ENCODE measurements around the gene POMGNT1.

GRCh38 chr1:46184920-46185658 lies 13.1 kb downstream of the POMGNT1 start:
- TF ChIP-seq, protein P1, sequence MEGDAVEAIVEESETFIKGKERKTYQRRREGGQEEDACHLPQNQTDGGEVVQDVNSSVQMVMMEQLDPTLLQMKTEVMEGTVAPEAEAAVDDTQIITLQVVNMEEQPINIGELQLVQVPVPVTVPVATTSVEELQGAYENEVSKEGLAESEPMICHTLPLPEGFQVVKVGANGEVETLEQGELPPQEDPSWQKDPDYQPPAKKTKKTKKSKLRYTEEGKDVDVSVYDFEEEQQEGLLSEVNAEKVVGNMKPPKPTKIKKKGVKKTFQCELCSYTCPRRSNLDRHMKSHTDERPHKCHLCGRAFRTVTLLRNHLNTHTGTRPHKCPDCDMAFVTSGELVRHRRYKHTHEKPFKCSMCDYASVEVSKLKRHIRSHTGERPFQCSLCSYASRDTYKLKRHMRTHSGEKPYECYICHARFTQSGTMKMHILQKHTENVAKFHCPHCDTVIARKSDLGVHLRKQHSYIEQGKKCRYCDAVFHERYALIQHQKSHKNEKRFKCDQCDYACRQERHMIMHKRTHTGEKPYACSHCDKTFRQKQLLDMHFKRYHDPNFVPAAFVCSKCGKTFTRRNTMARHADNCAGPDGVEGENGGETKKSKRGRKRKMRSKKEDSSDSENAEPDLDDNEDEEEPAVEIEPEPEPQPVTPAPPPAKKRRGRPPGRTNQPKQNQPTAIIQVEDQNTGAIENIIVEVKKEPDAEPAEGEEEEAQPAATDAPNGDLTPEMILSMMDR (IDR thresholded peaks at IDR 0.05), result no peak
- TF ChIP-seq POLR2A (IDR thresholded peaks at IDR 0.05), result no peak
